ENCODE results near the gene SLC9A5.

The SLC9A5 gene

DNA sequence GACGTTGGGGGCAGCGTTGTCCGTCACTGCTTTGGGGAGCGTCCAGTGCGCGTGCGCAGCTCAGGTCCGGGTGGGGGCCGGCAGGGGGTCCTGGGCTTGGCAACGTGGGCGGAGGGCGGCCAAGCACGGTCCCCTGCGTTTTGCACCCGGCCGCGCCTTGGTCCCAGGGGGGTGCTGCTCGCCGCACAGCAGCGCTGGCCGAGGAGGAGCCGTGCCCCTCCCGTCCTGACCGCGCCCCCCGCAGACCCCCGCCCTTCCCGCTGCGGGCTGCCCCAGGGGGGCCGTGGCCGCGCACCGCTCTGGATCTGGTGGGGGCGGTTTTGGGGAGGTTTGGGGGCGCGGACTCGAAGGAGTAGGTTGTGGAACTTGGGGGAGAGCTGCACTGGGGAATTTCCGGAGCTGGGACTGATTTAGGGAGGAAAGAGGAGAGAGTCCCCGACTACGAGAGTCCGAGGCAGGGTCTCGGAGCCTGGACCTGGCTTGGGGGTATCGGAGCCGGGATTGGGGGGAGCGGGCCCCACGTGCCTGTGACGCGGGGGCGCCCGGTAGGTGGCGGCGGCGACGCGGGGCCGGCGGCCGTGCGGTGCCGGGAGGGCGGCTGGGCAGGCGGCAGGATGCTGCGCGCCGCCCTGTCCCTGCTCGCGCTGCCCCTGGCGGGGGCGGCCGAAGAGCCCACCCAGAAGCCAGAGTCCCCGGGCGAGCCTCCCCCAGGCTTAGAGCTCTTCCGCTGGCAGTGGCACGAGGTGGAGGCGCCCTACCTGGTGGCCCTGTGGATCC, at the start of gene SLC9A5:
Gene SLC9A5, plus strand, starts transcription at position 579 of the 777 bp plus-strand sequence. Its CDS starts 36 bp downstream, at position 615.
- no peak for DNase-seq

DNA sequence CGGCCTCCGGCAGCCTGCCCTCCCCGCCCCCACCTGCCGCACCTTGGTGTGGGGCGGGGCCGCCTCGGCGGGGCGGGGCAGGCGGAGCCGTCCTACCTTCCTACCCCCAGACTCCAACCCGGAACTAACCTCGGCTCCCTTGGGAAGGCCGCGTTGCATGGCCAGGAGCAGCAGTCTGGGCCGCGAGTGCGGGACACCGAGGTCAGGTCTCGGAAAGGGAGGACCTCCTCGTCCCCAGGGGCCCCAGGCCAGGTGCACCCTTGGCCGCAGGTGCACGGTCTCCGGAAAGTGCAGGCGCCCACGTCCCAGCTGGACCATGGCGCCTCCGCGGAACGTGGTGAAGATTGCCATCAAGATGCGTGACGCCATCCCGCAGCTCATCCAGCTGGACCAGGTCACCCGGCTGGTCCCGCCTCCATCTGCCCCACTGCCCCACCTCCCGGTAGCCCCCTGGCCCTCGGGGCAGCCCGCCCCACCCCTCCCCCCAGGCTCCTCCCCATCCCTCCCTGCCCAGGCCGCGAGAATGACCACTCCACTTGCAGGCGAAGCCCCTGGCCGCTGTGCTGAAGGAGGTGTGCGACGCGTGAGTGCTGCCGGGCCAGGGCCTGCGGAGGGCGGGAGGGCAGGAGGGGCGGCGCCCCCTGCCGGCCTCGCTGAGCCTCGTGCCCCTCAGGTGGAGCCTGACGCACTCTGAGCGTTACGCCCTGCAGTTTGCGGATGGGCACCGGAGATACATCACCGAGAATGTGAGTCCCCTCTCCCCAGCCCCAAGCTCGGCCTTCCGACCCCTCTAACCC, 49.6 kb upstream of the SLC9A5 start, which contains the start of gene ELMO3:
Gene ELMO3, plus strand, starts transcription at position 121 of the 797 bp plus-strand sequence. Its CDS starts 196 bp downstream, at position 317.
- no peak for DNase-seq

DNA sequence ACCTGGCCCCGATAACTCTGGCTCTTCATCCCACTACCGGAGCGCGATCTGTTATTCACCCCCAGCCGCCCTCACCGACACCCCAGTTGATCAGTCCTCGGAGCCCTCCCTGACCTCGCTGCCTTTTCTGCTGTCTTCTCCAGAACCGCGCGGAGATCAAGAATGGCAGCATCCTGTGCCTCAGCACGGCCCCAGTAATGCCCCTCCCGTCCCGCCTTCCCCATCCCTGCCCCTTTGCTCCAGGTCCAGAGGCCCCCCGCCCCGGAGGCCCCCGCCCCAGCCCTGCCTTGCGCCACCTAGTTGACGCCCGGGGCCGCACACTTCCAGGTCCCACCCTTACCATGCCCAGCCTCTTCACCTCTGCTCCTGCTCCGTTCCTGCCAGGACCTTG, 49.0 kb upstream of the SLC9A5 start:
- DNase-seq: no peak

DNA sequence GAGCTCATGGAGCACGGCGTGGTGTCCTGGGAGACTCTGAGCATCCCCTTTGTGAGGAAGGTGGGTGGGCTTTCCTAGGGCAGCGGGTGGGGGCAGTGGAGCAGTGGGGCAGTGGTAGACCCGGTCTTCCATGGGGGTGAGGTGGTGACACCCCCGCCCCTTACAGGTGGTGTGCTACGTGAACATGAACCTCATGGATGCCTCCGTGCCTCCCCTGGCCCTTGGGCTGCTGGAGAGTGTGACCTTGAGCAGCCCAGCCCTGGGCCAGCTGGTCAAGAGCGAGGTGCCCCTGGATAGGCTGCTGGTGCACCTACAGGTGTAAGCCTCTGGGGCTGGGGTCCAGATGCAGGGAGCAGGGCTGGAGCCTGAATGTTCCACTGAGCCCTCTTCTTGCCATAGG, 48.3 kb upstream of the SLC9A5 start:
- DNase-seq: no peak

- DNase-seq: no peak
Measured at GRCh38 chr16:67201411-67202345, 47.1 kb upstream of the SLC9A5 start.

DNA sequence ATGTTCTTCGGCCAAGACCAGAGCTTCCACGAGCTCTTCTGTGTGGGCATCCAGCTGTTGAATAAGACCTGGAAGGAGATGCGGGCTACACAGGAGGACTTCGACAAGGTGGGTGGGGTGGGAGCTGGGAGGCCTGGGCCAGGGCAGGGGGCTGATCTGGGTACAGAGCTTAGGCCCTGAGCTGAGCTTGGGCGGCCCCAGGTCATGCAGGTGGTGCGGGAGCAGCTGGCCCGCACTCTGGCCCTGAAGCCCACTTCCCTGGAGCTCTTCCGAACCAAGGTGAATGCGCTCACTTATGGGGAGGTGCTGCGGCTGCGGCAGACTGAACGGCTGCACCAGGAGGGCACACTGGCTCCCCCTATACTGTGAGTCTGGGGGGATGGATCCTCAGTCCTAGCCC, 46.4 kb upstream of the SLC9A5 start:
- DNase-seq: no peak

GRCh38 chr16:67202956-67203493, 45.8 kb upstream of the SLC9A5 start:
- DNase-seq: no peak

GRCh38 chr16:67204076-67204475, 44.7 kb upstream of the SLC9A5 start:
- DNase-seq: no peak

DNA sequence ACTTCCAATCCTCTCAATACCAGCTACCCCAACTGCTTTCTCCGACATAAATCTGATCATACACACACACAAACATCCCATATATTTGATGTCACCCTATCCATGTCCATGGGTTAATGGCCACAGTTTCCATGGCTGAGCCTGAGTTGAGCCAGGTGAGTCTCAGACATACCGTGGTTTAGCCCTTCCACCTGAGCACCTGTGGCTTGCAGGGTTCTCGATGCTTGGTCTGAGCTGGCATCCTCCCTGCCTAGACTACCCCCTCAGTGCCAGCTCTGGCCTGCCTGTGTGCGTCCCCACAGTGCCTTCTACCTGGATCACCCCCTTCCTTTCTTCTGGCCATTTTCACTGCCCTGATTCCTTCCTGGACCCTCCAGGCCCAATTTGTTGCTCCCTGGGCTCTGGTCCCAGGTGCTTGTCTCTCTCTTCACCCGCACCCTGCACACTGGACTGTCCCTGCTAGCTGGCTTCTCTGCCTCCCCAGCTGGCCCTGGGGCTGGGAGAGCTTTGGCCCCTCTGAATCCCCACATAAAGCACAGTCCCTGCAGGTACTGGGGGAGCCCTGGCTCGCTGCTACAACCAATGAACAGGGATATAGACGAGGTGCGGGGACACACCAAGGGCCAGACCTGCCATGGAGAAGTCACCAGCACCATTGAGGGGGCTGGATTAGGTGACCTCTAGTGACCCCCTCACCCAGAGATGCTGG, 42.5 kb upstream of the SLC9A5 start:
- DNase-seq: no peak

DNA sequence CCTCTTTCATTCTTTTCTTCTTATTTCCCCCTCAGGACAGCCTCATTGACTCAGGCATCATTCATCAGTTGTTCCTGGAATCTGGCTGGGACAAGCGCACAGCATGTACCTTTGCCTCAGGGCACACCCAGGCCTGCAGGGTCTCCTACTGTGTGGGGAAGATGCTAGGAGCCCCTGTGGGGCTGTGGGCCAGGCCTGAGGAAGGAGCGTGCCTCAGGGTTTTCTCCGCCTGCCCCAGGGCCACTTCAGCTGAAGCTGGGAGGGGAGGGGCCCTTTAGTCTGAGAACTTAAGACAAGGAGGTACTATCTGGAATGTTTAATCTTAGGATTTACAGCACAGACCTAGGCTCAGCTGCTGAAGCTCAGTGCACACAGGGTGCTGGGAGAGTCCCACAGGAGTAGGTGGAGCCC, 41.9 kb upstream of the SLC9A5 start:
- no peak for DNase-seq

DNA sequence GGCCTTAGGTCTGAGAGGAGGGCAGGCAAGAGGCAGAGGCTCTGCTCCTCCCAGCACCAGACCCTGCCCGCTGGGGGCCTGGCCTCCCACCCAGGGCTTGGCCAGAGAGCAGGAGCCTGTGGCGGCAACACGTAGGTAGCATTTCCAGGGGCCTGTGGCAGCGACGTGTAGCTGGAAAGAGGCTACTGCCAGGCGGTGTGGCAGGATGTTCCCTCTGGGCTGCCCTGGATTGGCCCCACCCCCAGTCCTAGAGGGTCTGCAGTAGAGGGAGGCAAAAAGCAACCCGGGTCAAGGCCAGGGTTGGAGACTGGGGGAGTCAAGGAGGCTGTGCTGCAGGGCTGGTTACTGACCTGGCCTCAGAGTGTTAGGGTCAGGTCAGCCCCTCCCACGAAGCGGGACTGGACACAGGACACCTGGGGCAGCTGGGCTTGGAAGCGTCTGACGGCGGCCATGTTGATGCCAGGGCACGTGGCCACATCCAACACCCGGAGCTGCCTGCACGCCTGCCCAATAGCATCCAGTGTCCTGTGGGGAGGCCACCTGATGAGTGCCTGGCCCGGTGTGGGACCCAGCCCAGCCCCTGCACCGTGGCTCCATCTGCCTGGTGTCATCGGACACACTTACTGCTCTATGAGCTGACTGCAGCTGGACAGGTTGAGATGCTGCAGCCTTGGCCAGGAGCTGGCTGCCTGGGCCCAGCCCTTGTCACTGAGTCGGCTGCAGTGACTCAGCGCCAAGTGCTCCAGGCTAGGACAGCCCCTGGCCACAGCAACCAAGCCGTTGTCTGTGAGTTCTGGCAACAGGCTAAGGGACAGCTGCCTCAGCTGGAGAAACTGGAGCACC, 41.3 kb upstream of the SLC9A5 start:
- no peak for DNase-seq

GRCh38 chr16:67208154-67208896, 40.5 kb upstream of the SLC9A5 start:
- no peak for DNase-seq

GRCh38 chr16:67209565-67209964, 39.2 kb upstream of the SLC9A5 start:
- no peak for DNase-seq

GRCh38 chr16:67210069-67210937, 38.5 kb upstream of the SLC9A5 start:
- no peak for DNase-seq

DNA sequence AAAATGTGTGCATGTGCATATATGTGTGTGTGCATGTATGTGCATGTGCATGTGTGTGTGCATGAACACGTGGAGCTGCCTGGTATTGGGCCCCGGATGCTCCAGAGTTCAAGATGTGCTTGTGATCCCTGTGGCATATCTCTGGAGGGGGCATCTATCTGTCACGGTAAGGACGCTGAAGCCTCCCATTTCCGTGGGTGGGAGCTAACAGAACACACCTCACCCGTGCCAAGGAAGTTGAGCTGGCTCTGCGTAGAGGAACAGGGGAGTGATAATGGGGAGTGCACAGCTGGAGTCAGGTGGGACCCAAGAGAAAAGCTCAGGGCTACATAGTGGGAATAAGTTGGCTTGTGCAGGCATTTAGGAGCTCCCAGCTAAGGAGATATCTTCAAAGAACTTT, 37.1 kb upstream of the SLC9A5 start:
- no peak for DNase-seq

DNA sequence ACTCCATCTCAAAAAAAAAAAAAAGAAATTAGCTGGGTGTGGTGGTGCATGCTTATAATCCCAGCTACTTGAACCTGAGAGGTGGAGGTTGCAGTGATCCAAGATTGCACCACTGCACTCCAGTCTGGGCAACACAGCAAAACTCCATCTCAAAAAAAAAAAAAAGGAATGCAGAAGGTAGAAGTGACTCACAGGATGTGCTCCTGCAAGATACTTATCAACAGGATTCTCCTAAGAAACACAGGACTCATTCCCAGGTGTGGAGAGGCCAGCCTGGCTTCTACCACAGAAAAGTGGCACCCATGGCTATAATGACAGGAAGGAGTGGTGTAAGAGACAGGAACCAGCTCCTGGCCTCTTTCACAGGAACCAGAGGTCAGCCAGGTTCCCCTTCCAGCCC, 36.0 kb upstream of the SLC9A5 start:
- no peak for DNase-seq

- DNase-seq: no peak
Measured at GRCh38 chr16:67213197-67214019, 35.4 kb upstream of the SLC9A5 start.

- no peak for DNase-seq
Measured at GRCh38 chr16:67215706-67216105, 33.1 kb upstream of the SLC9A5 start.

Measured in CD4-positive, alpha-beta T cell treated with Interferon gamma for 1 hour (primary cell).